Measurements from ENCODE around the gene HSFY2. TPM values are rescaled to one million over a fixed set of nuclear protein-coding genes. Genes with fewer than 3 reads are reported as not detected.
"Not testable (repeated sequence)": the region's sequence is repeated elsewhere in the genome, so short reads cannot be mapped to it uniquely, and the experiment has no call there.

The HSFY2 gene
- not detected in 2 replicates for total RNA-seq (2014; rRNA removed; shearing (Covaris generic))

GRCh38 chrY:18773635-18774034 is at the start of gene HSFY2:
Gene HSFY2 (minus strand): TSS chrY:18773735. CDS start chrY:18773618, 117 bp downstream.
- not testable (repeated sequence) for DNase-seq (ENCODE audit: low read depth)

GRCh38 chrY:18815751-18816150 is 42.2 kb upstream of the HSFY2 start:
- not testable (repeated sequence) for DNase-seq (ENCODE audit: low read depth)

GRCh38 chrY:18788757-18789406 is 15.3 kb upstream of the HSFY2 start:
- not testable (repeated sequence) for DNase-seq (ENCODE audit: low read depth)

DNA sequence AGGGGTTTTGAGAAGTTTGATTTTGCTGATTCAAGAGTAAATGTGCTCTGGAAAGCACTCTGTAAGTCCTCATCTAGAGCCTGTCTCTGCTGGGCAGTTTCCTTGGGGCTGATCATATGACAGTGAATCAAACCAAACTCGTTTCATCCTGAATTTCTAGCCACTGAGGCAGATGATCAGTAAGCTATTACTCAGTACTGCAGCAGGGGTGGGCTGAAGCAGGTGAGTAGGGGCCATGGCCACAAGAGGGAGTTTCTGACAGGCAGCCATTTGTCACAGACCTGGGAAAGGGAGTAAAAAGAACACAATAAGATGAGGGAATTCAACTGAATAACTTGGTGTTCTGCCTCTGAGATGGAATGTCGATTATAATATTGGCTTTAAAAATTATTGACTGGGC is 19.5 kb downstream of the HSFY2 start:
- DNase-seq (ENCODE audit: low read depth): not testable (repeated sequence)

DNA sequence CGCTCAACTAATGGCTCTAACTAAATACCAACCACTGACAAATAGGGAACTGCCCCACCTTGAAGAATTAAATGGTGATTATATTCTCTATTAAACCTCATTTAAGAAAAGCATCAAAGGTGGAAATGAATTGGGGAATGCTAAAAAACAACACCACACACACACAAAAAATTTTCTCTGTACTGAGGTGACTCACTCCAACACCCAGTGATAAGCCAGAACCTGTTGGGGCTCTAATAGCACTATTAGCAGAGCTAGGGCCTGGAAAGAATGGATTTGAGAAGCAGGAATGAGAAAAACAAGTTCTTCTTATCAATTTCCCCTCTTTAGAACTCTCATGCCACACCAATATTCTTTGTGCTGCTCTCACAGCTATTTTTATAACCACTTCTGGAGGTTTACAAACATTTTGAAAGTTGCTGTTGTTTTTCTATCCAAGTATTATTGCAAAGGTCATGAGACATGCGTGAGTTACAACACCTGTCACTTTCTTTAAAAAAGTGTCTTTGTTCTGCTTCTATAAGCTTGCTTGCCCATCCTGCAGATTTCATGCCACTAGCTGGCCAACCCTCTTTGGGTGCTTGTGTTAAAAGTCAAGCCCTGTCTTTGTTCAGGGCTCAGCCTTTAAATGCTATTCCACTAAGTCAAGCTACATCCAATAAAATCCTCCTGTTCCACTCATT is 20.3 kb downstream of the HSFY2 start:
- not testable (repeated sequence) for DNase-seq (ENCODE audit: low read depth)

- not testable (repeated sequence) for DNase-seq (ENCODE audit: low read depth)
Observed at GRCh38 chrY:18723714-18724113, 49.8 kb downstream of the HSFY2 start.

Other genes starting within 250 kb of the HSFY2 start
- not detected in 2 replicates for gene HSFY1, start 227.0 kb downstream of the HSFY2 start, total RNA-seq (2014; rRNA removed; shearing (Covaris generic))